ENCODE data around the gene RAC3. TPM values are rescaled to one million over a fixed set of nuclear protein-coding genes. Genes with fewer than 3 reads are reported as not detected.

Gene RAC3
- total RNA-seq, 4 donors from 2014 or later: 0.50 to 6.9 (median 0.54) TPM; not detected in 1

DNA sequence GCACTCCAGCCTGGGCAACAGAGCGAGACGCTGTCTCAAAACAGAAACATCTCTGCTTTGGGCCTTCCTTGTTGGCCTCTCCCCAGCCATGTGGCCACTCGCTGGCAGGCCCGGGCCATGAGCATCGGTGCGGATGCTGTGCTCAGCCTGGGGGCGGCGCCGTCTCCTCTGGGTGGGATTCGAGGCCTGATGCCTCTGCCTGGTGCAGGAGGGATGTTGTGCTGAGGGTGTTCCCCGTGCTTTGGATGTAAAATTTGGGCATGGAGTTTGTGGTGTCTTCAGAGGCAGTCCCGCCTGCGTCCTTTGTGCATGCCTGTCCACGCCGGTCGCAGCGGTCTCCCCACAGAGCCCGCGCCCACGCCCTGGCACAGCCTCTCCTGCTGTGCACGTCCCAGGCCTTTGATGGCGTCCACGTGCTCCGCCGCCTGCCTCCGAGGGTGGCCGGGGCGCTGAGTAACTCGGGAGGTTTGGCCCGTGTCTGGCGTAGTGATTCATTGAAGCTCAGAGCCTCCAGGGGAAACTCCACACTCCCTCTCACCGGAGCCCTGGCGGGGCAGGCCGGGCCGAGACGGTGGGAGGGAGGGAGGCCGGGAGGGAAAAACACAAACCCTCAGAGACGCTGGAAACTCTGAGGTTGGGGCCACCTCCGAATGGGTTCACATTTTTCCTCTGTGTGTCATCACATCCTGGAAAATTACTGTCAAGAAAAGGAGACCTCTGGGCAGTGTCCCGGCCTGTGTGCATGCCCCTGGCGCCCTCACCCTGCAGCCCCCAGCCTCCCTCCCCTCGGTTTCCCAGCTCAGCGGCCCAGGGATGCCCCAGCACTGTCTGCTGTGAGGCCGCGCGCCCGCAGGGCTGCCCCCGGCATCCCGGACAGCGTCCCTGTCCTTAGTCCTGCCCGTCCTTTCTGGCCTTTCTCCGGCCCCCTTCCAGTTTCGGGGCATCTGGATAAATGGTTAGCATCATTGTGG is 27.8 kb upstream of the RAC3 start:
- no peaks in the 10 kb centered on the region for H3K27me3 ChIP-seq
- H3K4me3 ChIP-seq: no peak overlapping the region
- H3K27ac ChIP-seq: peak overlapping the region in 3 of 4 donors; percentile 44 to 59 (median 57)
- TF ChIP-seq POLR2A (IDR thresholded peaks at IDR 0.05) (no peak), POLR2AphosphoS5 (IDR thresholded peaks at IDR 0.05) (peak; percentile 62), EP300 (IDR thresholded peaks at IDR 0.05) (no peak)
- TF ChIP-seq, protein P1, sequence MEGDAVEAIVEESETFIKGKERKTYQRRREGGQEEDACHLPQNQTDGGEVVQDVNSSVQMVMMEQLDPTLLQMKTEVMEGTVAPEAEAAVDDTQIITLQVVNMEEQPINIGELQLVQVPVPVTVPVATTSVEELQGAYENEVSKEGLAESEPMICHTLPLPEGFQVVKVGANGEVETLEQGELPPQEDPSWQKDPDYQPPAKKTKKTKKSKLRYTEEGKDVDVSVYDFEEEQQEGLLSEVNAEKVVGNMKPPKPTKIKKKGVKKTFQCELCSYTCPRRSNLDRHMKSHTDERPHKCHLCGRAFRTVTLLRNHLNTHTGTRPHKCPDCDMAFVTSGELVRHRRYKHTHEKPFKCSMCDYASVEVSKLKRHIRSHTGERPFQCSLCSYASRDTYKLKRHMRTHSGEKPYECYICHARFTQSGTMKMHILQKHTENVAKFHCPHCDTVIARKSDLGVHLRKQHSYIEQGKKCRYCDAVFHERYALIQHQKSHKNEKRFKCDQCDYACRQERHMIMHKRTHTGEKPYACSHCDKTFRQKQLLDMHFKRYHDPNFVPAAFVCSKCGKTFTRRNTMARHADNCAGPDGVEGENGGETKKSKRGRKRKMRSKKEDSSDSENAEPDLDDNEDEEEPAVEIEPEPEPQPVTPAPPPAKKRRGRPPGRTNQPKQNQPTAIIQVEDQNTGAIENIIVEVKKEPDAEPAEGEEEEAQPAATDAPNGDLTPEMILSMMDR (IDR thresholded peaks at IDR 0.05): no peak
- H3K4me1 ChIP-seq: peaks cover 0 to 46% (median 21%) of the 10 kb centered on the region in 3 donors
- ATAC-seq: peak; percentile 92
- H3K9me3 ChIP-seq: no peaks in the 10 kb centered on the region
- H3K36me3 ChIP-seq: peaks cover 0 to 9% of the 10 kb centered on the region in 2 donors
- 46 to 64% methylated on average over 9 to 11 of the region's 53 CpGs for WGBS, 2 donors (ENCODE audit: low coverage in 1 of 2)

DNA sequence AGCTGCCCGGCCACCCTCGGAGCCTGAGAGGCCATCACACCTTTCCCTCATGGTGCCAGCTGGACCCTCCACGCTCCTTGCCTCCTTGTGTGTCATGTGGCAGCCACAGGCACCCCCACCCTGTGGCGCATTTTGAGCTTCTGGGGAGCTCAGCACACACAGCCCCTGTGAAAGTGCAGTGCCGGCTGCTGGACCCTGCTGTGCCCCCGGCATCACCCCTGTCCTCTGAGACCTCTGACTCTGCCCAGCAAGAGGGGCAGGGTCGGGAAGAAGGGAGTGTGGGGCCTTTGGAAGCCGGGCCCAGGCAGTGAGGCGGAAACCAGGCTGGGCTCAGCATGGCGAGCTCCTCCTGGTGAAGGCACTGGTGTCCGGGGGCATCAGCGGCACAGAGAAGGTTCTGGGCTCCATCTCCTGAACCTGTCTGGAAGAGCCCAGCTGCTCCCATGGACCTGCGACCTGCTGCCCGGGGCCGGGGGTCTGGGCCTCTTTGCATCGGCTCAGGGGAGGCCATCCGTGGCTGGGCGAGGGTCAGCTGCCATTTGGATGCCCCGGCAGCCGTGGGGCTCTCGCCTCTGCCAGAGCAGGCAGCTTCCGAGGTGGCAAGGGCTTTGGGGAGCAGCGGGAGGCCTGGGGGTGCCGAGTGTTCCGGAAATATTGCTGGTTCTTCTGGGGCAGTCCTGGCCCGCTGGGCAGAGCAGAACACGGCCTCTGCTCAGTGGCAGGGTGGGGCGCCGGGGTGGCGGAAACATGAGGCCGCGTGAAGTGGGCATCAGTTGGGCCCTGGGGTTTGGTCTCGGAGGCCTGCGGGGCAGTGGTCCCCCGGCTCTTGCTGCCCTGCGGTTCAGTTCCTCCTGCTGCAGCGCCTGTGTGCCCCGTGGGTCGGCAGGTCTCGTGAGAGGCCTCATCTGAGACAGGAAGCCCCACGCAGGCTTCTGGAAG is 26.7 kb upstream of the RAC3 start:
- no peak for ATAC-seq
- H3K36me3 ChIP-seq: peaks cover 0 to 12% of the 10 kb centered on the region in 2 donors
- no CpG with 5 or more reads among the region's 41 CpGs for WGBS, 2 donors (ENCODE audit: low coverage in 1 of 2)
- TF ChIP-seq POLR2AphosphoS5 (IDR thresholded peaks at IDR 0.05): no peak
- TF ChIP-seq POLR2A (IDR thresholded peaks at IDR 0.05): no peak
- TF ChIP-seq, protein P1 (IDR thresholded peaks at IDR 0.05): no peak
- TF ChIP-seq EP300 (IDR thresholded peaks at IDR 0.05): no peak
- no peak overlapping the region for H3K4me3 ChIP-seq
- peaks cover 0 to 46% (median 21%) of the 10 kb centered on the region in 3 donors for H3K4me1 ChIP-seq
- no peaks in the 10 kb centered on the region for H3K9me3 ChIP-seq
- peak overlapping the region in 2 of 4 donors; percentile 44 to 57 for H3K27ac ChIP-seq
- H3K27me3 ChIP-seq: no peaks in the 10 kb centered on the region

DNA sequence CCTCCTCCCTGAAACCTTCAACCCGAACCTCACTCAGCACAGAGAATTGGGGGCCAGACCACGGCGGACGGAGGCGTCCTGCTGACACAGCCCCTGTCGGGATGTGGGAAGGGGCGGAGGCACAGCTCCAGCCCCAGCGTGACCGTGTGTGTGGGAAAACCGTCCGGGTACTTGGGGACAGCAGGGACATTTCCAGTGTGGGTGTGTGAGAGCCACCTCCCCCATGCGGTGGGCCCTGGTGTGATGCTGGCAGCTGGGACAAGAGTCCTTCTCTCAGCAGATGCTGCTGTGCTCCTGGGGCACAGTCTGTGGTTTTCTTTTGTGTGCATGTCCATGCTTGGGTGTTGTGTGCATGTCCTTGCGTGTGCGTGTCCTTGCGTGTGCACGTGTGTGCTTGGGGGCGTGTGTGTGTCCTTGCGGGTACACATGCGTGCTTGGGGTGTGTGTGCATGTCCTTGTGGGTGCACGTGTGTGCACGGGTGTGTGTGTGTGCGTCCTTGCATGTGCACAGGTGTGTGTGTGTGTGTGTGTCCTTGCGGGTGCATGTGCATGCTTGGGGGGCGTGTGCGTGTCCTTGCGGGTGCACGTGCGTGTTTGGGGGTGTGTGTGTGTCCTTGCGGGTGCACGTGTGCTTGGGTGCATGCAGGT is 25.7 kb upstream of the RAC3 start:
- ATAC-seq: no peak
- no CpG with 5 or more reads among the region's 30 CpGs for WGBS, 2 donors (ENCODE audit: low coverage in 1 of 2)
- no peaks in the 10 kb centered on the region for H3K27me3 ChIP-seq
- peaks cover 0 to 46% (median 21%) of the 10 kb centered on the region in 3 donors for H3K4me1 ChIP-seq
- H3K4me3 ChIP-seq: no peak overlapping the region
- peaks cover 0 to 16% of the 10 kb centered on the region in 2 donors for H3K36me3 ChIP-seq
- TF ChIP-seq EP300 (IDR thresholded peaks at IDR 0.05) (no peak), POLR2AphosphoS5 (IDR thresholded peaks at IDR 0.05) (no peak), POLR2A (IDR thresholded peaks at IDR 0.05) (no peak)
- TF ChIP-seq, protein P1 (IDR thresholded peaks at IDR 0.05): no peak
- no peaks in the 10 kb centered on the region for H3K9me3 ChIP-seq
- H3K27ac ChIP-seq: no peak overlapping the region

DNA sequence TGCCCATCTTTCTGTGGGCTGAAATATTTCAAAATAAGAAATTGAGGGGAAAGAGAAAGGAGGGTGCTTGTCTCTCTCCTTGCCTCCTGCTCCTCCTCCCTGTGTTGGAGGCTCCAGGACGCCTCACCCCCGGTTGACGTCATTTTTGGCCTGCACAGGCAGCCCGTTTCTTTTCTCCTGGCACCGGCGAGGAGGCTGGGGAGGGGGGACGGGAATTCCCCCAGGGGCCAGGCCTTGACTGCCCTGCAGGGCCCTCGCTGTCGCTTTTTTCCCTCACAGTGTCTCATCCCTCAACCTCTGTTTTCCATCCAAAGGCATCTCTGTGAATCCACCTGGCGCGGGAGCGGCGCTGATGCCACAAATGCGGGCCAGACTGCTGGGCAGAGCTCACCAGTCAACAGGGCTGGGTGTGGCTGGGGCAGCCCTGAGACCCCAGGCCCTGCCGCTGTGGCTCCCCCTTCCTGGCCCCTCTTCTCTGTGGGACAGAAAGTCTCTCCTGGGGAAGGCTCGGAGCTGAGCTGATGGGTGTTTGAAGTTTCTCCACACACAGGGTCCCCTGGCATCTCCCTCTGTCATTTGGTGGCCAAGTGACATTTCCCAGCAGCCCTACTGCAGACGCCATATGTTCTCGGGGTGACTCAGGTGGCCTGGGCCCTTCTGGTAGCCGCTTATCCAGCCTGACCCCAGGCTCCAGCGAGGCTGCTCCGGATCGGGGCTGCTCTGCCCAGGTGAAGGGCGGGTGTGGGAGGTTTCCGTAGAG is 24.8 kb upstream of the RAC3 start:
- no peak for ATAC-seq

More for the DNA sequence above, 24.8 kb upstream of the RAC3 start:
- Histone ChIP-seq H3K4me3 (no peak overlapping the region), H3K4me1 (peaks cover 0 to 46% (median 21%) of the 10 kb centered on the region in 3 donors), H3K27me3 (no peaks in the 10 kb centered on the region), H3K27ac (no peak overlapping the region), H3K36me3 (peaks cover 0 to 25% of the 10 kb centered on the region in 2 donors), H3K9me3 (no peaks in the 10 kb centered on the region)
- 45% methylated on average over 2 of the region's 24 CpGs; no CpG with 5 or more reads in 1 of the 2 donors for WGBS, 2 donors (ENCODE audit: low coverage in 1 of 2)
- no peak for TF ChIP-seq POLR2A (IDR thresholded peaks at IDR 0.05)
- no peak for TF ChIP-seq POLR2AphosphoS5 (IDR thresholded peaks at IDR 0.05)
- no peak for TF ChIP-seq EP300 (IDR thresholded peaks at IDR 0.05)
- TF ChIP-seq, protein P1 (IDR thresholded peaks at IDR 0.05): no peak

Measured in gastroesophageal sphincter (tissue), 4 donors.